HG03575 (cell line): Measurements from ENCODE around the gene TMEM132C.

Source experiments
- ATAC-seq: cut with Tn5 transposase; IDR thresholded peaks from one replicate; pipeline ENCODE4 v1.9.1; 2021; ENCODE audit not compliant: unreplicated experiment, insufficient number of reproducible peaks, low FRiP score; ENCODE audit errors: extremely low read depth

The TMEM132C gene

DNA sequence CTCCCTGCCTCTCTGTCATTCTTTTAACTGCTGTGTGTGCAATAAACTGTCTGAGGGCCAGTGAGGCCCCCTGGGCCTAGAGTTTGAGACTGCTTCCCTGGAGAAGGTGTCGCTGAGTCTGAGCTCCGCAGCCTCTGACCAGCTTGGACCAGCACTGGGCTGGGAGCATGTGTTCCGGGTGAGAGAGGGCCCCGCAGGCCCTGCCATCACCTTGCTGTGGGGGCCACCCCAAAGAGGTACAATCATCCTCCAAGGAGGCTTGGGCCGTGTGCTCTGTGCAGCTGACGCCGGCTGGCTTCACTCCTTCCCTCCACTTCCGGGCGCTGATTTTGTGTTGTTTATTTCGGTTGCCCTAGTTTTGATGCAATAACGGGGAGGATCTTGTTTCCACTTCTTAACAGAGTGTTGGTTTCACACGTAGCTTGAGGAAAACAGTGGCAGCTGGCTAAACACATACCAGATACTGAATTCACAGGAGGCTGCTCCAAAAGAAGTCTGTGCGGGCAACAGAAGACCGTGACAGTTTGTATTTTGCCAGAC is 121.6 kb downstream of the TMEM132C start:
- no peak for ATAC-seq

DNA sequence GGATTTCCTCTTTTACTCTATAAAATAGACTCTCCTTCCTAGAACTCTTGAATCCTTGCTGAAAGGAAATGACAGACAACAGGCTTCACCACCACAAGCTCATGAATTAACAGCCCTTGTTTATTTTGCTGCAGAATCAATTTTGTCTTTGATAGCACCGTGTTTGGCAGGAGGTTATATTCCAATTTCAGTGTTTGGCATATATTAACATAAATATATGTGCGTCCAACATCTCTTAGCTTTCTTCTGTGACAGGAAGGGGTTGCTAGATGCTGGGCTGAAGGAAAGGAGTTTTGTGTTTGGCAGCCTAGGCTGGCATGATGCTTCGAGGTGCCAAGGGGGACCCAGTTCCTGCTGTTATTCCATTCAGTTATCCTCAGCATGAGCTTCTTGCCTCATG is 126.4 kb downstream of the TMEM132C start:
- ATAC-seq: no peak

DNA sequence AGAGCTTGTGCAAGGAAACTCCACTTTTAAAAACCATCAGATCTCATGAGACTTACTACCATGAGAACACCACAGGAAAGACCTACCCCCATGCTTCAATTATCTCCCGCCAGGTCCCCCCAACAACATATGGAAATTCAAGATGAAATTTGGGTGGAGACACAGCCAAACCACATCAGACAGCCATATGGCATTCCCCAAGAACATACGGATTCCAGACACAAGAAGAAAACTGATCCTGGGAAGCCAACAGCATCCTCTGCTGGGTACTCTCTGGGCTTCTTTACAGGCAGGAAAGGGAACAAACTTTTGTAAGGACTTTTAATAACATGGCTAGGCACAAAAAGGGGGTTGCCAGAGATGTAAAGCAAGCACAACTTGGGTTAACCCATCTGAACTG is 127.2 kb downstream of the TMEM132C start:
- no peak for ATAC-seq

DNA sequence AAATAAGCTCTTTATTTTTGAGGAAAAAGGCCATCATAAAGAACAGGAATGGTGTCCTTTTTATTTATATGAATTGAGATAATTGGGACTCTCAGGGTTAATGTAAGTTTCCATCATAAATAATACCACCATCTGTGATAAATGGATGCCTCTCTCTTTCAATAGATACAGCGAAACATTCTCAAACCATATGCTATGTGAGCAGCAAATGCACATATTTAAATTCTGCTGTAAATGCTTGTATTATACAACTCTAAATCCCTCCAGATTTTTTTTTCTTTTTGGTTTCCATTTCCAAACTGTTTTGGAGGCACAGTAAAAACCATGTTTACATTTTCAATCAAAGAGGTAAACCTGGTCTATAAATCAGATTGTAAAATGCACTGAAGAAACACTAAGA is 132.3 kb downstream of the TMEM132C start:
- ATAC-seq: no peak

DNA sequence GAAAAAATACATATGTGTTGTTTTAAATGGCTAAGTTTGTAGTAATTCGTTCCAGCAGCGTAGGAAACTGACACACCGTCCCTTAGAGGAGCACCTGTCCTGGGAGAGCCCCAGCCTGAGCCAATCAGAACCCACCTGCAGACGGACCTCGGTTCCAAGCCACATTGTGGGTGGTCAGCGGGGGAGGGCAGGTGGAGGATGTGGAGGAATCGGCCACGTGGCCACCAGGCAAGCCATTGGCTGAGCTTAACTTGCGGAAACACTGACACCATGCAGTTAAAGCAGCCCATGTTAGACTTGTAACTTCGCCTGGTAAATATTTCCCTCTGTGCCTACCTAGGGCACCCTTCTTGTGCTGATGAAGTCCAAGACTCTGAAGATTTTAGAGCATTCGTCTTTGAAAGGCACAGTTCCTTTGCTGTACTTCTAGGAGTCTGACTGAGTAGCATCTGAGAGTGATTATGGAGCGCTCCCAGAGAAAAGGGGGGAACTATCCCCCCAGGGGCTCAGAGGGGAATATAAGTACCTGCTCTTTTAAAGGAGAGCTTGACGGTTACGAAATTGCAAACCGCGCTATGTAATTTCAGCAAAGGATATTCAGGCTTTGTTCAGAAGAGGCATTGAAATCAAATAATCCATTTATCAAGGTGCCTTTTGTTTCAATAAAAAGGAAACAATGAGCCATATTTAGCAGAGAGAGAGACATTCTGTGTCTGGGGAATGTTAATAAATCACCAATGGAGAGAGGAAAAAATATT is 135.7 kb downstream of the TMEM132C start:
- no peak for ATAC-seq

DNA sequence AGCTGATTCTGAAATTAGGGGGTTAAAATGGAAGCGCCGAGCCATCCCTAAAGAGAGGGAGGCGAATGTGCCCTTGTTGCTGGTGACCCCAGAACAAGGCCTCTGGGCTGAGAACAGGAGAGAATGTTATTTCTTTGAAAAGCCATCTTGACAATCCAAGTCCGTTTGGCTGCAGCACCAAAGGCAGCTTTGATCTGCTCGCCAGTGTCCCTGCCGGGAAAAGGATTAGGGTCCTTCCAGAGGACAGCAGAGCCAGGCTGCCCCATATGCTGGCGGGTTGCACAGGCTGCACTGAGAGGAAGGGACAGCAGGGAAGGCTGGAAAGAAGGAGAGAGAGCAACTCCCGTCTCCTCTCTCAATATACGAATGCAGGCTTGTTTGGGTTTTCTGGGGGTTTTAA is 141.7 kb downstream of the TMEM132C start:
- ATAC-seq: no peak

DNA sequence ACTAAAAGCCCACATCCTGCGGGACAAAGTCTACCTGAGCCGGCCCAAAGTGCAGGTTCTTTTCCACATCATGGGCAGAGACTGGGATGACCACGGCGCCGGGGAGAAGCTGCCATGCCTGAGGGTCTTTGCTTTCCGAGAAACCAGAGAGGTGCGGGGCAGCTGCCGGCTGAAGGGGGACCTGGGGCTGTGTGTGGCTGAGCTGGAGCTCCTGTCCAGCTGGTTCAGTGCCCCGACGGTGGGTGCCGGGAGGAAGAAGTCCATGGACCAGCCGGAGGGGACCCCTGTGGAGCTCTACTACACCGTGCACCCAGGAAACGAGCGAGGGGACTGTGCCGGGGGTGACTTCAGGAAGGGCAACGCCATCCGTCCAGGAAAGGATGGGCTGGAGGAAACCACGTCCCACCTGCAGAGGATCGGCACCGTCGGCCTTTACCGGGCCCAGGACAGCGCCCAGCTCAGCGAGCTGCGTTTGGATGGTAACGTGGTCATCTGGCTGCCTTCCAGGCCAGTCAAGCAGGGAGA is 148.1 kb downstream of the TMEM132C start:
- no peak for ATAC-seq

DNA sequence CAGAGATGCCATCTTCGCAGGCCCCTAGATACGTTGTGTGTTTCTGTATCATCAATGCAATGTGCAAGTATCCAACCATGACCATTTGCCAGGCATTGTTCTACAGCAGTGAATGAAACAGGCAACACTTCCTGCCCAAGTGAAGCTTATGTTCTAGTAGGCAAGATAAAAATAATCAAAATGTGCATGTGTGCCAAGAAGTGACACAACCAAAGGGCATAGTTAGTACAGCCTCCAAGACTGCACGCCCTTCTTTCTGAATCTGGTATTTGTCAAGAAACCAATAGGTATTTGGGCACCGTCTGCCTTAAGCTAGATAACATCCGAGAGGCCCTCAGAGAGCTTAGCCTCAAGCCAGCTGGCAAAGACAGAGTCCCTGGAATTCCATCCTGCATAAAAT is 152.0 kb downstream of the TMEM132C start:
- ATAC-seq: no peak

DNA sequence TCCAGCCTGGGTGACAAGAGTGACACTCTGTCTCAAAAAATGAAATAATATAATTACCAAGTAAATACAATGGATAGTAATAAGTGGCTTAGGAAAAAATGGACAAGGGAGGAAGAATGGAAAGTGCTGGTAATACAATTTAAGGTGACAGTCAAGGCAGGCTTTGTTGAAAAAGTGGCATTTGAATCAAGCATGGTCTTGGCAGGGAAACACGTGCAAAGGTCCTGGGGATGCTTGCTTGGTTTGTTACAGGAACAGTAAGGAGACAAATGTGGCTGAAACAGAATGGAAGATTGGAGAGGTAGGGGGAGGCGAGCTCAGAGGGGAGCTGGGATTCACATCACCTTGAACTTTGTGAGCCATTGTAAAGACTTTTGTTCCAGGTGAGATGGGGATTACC is 153.2 kb downstream of the TMEM132C start:
- no peak for ATAC-seq

DNA sequence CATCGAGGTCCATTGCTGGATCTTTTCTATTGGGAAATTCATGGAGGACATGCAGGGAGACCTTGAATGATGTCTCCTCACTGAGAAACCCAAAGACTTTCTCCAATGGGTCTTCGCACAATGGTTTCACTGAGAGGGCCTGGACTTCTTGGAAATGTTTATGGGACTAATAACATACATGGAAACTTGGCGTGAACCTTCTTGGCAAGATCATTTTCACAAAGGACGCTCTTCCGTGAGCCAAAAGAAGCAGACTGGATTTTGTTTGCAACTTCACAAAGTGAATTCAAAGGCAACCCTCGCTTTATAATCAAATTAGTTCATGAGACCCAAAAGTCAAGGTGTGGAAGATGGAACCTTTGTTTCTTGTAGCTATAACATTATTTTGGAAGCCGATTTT is 154.4 kb downstream of the TMEM132C start:
- no peak for ATAC-seq

DNA sequence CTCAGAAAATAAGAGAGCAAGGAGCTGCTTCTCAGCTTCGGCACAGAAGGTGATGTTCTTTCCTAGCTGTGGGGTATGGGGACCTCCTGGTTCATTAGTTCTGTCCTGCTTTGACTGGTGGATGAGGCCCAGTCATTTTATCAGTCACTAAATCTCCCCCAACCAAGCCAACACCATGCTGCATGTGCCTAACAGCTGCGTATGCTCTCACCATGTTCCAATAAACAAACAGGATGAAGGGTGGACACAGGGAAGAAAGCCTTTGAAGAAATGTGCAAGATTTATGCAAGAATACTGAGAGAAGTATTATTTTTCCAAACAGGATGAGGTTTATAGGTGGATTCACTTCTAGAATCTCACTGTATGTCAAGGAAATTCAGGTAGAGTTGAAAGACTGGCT is 156.2 kb downstream of the TMEM132C start:
- ATAC-seq: no peak

DNA sequence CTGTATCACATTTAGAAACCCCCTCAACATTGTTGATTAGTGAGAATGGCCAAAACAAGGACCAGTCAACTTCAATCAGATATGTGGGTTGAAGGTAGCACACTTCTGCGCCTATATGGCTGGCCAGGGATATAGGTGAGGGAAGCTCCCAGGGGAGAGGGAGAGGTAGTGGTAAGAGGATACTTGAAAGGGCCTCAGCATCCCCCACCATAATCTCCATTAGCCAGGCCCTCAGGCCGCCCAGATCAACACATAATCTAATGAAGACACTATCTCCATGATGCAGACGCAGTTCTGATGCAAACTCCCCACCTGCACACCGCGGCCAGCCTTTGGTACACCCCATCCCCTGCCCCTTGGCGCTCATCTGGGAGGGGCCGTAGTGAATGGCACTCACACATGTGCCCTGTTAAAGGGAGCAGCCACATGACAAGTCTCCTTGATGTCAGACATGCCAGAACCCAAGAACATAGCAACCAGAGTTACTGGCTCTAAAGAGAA is 158.0 kb downstream of the TMEM132C start:
- no peak for ATAC-seq

DNA sequence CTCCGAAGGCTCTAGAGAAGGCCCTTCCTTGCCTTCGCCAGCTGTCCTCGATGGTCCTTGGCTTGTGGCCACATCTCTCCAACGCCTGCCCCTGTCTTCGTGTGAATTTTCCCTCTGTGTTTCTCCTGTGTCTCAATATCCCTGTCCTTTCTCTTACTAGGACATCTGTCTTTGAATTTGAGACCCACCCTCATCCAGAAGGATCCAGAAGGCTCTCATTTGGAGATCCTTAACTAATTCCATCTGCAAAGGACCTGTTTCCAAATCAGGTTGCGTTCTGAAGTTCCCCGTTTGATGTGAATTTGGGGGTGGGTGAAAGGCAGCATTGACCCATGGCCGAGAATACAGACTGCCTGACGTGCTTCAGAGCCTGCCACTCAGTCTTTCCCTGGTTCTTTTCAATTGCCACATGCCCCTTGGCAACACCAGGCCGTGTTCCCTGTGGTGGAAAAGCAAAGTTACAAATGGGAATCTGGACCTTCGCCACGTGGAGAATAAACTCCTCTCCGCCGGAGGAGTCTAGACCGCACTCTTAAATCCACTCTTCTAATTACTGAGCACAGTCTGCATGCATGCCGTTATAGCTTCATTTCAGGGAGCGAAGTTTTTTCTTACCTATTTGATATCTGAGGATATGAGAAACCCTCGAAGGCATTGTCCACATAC is 158.8 kb downstream of the TMEM132C start:
- no peak for ATAC-seq

DNA sequence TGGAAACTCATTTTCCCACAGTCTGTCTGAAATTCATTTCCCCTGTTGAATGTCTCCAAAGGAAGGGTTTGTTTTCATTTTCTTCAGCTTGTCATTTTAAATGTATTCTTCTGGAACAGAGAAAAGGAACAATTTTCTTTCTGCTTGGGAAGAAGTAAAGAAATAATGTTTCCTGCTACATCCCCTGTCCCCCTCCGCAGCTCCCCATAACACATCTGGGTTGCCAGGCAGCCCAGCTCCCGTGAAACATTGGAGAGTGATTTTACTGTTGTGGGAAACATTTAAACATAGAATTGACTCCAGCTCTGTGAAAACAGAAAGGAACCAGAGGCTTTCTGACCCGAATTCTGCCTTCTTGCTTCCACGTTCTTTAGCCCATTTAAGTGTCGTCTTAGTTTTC is 159.5 kb downstream of the TMEM132C start:
- ATAC-seq: no peak

DNA sequence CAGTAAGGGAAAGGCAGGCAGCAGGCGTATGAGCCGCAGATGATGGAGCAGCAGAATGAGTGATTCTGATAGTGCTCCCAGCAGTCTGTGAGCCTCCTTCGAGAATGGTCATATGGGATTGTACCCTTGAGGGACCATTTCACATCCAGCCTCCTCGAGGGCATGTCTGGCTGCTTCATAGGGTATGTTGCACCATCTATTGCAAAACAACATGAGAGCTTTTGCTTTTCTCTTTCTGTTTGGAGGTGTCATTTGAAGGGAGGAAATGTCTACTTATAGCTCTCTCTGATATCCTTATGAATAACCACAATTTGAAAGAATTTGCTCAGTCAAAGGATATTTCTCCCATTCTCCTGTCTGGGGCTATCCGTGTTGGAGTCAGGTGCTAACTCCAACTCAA is 172.8 kb downstream of the TMEM132C start:
- no peak for ATAC-seq

DNA sequence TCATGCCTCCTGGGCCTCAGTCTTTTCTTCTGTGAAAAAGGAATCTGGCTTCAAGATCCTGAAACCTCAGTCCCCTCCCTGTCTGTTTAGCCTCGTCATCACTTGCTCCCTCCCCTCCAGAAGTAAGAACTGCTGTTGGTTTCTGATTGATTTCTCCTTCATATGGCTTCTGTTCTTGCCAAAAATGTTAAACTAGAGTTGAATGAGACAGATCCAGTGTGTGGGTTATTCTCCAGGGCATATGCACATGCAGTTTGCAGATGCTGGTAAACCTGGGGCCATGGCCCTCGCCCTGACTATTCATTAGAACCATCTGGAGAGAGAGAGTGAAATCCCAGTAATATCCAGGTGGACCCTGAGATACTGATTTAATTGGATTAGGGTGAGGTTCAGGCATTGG is 175.1 kb downstream of the TMEM132C start:
- no peak for ATAC-seq

DNA sequence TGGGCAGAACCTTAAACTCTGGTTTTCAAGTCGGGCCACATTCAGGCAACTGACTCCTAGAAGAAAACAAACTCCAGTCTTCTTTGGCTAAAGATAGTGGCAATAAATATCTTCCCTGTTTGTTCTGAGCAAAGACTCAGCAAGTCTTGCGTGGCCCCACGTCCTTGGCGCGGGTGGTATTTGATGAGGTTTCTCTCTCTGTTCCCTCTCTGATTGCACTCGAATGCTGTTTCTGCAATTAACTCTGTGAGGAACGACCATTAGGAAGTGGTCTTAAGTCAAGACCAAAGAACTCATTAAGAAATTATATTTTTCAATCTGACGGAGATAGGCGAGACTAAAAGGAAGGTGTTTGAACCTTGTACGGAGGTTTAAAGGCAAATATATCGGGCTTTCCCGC is 177.6 kb downstream of the TMEM132C start:
- ATAC-seq: no peak

DNA sequence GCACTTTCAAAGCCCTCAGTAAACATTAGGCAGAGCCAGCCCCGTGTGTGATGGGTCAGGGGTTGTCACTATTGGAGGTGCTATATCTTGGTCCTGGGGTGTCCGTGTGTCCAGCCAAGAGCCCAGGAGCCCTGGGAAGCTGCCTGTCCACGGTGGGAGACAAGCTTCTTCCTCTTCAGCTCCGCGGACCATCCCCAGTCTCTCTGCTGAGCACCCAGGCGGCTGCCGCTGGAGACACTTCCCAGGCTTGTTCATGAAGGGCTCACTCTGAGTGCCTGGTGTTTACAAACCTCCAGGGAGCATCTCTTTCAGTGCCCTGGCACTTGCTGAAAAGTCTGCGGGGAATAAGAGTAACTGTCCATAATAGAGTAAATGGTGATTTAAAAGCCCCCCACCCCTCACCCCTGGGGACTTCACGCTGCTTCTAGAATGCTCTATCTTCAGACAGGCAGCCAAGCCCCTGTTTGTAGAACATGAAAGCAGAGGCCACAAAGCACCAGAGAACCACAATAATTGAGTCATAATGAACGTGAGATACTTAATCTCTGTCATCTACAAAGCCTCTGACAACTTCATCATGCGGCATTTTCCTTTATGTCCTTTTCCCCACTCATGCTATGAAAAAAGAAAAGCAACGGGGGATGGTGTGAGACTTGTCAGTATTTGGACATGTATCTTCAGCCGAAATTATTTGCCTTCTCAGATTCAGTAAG is 178.6 kb downstream of the TMEM132C start:
- ATAC-seq: no peak

DNA sequence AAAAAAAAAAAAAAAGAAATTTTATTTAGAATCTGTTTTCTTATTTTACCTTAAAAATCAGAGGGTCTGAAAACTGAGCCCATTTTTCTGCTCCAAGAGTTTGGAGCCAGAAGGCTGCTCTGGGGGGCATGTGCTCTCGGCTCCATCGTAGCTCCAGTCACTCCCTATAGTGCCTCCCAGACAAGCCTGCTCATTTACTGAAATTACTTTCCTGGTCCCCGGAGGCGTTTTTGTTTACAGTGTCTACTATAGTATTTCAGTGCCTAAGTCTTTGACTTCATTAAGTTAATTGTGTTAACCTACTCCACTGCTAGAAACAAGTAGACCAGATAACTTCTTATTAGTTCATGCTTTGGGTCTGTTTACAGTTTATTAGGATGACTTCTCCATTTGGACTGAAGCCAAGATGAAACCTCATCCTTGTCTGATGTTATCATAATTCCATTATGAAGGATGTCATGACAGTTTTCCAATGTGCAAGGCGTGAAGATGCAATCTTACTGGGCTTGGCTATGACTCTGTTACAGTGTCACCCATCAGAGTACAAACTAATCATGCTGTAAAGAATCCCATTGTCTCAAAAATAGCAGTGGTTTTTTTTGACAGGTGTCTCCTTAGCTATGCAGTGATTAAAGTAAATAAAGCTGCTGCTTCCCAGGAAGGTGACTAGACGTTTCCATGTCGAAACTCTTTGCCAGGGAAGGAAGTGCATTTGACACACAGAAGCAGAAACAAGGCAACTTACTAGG is 182.3 kb downstream of the TMEM132C start:
- no peak for ATAC-seq
